Stimulated activated CD8-positive, alpha-beta memory T cell treated with anti-CD3 and anti-CD28 coated beads, Interleukin-7, amount 100 ng/mL, for 4 hours (primary cell): ENCODE data around the gene S100A12.
"Not testable (repeated sequence)": the region's sequence is repeated elsewhere in the genome, so short reads cannot be mapped to it uniquely, and the experiment has no call there.

ENCODE experiments used
- DNase-seq, 2 donors: peaks; one replicate each; pipeline ENCODE4 v3.0.0-alpha.2; 2020; ENCODE audit warnings: low read depth in 2 of 2

Gene S100A12

GRCh38 chr1:153353226-153353947 is 22.0 kb downstream of the S100A12 start:
- DNase-seq, result no peak

DNA sequence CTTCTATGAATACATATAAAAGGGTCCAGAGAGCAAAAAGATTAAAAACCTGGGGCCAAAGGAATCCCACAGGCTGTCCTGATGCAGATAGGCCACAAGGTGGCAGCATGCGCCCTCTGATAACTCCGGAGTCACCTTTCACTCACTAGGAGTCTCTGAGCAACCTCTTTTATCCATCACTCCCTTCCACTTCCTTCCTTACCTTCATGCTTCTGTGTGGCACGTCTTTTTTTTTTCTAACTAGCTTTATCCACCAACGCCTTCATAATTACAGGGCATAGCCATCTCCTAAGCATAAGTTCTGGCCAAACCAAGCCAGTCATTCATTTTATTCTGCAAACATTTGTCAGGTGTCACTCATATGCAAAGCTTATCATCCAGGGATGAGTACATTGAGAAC is 22.9 kb downstream of the S100A12 start:
- peak; percentile 30 to 41 for DNase-seq

- no peak for DNase-seq
Observed at GRCh38 chr1:153350321-153350957, 25.0 kb downstream of the S100A12 start.

DNA sequence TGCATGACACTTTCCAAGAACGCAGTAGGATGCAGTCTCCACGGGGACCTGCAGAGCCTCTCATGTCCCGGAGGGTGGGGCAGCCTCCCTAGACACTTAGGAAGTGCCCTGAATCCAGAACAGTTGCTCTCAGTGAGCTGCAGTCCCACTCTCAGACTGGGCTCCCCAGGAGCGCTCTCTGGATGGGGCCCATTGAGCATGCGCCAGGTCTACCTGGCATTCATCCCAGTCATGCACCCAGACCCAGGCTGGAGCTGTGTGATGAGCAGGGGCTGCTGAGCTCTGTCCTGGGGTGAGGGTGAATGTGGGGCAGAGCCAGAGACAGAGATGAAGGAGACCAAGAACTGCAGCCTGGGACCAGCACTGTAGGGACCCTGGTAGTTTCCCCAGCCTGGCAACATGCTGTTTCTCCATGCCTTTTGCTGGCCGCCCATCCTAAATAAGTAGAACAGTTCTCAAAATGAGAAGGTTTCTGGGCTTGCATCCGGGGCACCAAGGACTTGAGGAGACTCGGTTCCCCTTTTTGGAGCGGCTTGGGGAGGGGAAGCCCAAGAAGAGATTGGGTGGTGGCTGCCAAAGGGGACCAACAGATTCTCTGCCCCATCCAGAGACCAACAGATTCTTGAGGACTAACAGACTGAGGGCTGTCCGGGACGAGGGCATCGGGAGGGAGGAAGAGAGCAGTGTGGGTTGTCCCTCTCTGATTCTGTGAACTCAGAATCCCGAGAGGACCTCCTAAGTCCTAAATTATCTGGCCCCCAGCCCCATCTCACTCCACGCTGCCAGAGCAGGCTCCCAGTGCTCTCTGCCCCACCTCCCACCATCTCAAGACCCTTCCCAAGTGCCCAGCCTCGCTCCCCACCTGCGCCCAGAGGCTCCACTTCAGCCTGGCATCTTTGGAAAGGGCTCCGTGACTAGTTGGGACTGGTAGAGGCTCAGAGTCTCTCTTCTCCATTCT is 25.8 kb downstream of the S100A12 start:
- no peak for DNase-seq

DNA sequence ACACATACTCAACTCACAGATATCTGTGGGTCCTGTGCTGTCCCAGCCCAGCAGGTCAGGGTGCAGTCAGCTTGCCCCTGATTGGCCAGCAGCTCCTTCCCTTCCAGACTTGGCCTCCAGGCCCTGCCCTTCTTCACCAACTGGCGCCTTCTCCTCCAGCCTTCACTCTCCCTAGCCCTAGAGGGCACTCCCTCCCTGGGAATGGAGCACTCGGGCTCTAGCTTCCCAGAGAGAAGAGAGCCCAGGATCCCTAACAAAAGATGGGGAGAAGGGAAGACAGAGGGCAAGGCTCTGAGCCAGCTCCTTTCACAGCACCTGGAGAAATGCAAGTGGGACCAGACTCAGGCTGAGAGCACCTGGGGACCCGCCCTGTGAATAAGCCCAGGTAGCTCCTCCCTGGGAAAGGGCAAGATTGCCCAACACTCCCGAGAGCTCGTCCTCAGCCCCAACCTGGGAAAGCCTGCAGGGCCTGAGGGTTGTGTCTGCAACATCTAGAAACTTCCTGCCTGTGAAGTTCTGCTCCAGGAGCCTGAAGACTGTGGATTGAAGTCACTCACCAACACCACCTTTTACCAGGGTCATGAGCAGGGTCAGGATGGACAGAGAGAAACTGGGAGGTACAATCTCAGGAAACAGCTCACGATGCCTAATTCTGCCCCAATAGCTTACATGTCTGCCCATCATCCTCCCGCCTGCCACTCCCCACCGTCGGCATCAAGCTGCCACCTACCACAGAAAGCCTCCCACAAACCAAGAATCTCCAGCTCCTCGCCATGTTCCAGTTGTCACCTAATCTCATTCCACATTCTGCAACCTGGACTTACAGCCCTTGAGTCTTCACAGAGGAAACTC is 26.7 kb downstream of the S100A12 start, which contains the start of gene PGLYRP4:
Gene PGLYRP4, minus strand, starts transcription at position 331 of the 852 bp plus-strand sequence. CDS start 909 bp downstream, outside the sequence.
- DNase-seq, result no peak

DNA sequence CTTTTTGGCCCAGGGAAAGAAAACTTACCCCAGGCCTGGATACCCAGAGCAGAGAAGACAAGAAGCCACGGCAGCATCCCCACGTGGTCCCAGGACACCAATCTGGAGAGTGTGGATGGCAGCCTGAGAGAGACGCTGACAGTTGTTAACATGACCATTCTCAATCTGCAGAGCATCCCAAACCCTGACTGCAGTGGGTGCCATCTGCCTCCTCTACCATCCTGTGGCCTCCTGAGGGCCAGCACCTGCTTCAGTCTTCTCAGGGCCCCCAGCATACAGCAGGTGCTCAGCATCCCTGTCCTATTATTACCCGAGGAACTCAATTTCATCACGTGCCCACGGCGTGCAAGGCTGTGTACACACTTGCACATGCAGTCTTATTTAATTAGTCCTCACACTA is 27.6 kb downstream of the S100A12 start:
- no peak for DNase-seq

GRCh38 chr1:153347049-153347448 is 28.4 kb downstream of the S100A12 start:
- DNase-seq, result not testable (repeated sequence)

DNA sequence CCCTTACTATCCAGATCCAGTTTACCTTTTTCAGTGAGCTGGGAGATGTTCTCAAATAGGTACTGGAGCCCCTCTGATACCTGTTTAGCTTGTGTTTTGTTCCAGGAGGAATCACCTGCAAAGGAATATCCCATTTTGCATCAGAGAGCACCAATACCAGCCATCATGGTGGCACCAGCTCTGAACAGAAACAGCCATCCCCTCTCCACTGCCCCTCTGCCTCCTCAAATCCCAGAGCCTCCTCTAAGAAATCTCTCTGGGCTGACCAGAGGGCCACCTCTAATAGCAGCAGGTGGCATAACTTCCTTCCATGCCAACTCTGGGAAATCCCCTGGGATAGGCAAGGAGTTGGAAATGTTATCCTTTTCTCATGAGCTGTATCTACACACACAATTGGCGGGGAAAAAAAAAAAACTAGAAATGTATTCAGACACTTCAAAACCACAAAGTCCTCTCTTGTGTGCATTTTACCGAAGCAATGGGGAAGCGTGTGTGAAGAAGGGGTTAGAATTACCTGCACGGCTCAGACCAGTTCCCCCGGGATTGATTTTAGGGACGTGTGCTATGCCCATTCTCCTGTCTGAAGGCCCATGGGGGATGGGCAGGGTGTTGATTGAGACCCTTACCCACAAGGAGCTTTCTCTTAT is 29.2 kb downstream of the S100A12 start:
- no peak for DNase-seq

- no peak for DNase-seq
Observed at GRCh38 chr1:153345187-153346076, 30.0 kb downstream of the S100A12 start.

DNA sequence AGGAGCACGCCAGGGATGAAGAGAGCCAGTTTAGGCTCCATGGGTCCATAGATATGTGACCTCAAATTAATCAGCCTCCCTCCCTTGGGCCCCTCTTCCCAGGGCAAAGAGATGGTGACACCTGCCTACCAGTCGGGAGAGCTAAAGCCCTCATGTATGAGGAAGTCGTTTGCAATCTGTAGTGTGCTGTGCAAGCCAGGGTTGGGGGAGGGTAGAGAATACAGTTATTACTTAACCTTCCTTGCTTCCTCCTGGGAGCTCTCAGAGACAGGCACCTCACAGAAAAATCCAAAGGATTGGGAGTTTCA is 30.7 kb downstream of the S100A12 start:
- DNase-seq, result no peak

DNA sequence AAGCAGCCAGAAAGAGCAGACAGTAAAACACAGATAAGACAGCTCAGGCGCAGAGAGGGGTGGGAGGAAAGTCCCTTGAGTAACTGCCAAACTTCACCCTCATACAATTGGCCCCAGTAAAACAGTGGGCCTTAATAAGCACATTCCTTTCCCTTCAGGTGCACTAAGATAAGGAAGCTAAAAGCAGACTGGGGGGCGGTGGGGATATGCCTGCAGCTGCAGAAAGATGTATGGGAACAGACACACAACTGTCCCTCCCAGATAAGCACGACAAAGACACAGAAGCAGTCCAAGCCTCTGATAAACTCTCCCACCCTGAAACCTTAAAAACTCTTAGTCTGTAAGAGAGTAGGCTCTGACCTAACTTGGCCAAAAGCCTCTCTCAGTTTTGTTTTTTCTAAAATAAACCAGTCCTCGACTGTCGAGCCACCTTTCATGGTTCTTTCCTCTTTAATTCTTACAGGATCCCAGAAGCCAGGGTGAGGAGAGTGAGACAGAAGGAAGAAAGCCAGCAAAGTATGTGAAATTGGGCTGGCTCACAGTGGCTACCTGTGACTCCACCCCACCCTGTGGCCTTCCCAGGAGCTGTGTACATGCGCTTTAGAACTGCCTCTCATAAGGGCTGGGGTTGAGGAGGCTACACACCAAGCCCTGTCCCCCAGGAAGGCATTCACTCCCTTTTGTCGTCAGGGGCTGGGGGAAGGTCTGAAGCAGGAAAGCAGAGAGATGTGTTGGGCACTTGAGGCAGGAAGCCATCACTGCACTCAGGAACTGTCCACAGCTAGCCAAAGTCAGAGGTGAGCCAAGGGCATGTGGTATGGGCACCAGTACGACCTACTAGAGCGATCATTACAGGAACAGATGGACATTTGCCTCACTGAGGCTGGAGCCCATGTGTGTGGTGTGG is 31.4 kb downstream of the S100A12 start:
- DNase-seq, result no peak

DNA sequence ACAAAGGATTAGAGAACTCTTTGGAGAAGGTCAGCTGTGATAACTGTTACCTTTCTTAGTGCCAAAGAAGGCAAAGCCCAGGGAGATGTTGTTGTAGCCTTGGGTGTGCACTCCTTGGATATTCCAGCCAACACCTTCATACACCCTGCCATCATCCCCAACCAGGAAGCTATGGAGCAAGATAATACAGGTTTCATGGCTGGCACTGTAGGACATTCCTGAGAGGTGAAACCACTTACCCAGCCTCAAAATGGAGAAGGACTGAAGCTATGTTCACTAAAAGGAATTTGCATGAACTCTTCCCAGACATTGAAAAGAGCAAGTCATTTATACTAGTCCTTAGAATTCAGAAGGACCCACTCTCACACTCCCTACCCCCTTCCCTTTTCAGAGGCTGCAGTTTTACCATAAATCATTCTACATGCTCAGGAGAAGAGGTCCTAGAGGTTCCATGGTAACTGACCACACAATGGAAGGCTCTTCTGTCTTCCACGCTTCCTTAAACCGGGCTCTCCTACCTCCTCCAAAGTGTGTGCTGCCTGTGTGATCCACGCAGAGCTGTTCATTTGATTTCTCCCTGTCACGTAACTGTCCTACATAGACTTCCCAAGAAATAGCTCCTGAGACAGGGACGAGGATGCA is 32.3 kb downstream of the S100A12 start:
- no peak for DNase-seq

- no peak for DNase-seq
Observed at GRCh38 chr1:153342178-153342577, 33.2 kb downstream of the S100A12 start.

DNA sequence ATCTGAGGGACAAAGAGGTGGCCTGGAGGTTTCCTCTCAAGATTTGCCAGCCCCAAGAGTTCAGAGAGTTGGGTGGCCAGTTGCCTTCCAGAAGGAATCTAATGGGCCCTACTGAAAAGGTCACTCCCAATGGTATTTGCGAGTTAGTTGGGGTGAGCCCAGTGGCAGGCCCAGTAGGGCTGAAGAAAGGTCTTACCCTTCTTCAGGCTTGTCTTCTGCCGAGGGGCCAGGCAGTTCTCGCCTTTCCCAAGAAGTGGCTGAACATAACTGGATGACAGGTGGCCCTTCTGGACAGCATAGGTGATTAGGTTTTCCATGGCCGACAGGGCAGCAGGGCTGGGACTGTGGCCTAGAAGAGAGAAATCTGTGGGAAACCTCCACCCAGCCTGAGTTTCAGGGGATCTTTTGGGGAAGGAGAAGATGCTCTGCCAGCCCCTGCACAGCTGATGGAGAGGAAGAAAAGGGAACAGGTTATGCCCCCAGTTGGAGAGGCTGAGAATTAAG is 33.9 kb downstream of the S100A12 start:
- no peak for DNase-seq

GRCh38 chr1:153340356-153340755 is 35.1 kb downstream of the S100A12 start:
- no peak for DNase-seq

- DNase-seq, result no peak
Observed at GRCh38 chr1:153339802-153340201, 35.6 kb downstream of the S100A12 start.

- DNase-seq, result no peak
Observed at GRCh38 chr1:153337980-153338853, 37.2 kb downstream of the S100A12 start.
